Calu3 (cell line): ENCODE measurements around the gene ELL. TPM values are rescaled to one million over a fixed set of nuclear protein-coding genes. Genes with fewer than 3 reads are reported as not detected.

Experiments
- BruUV-seq: library from RNA; stranded (reverse); fragments of 400-500 nt; replicated peaks from 2 replicates; lab custom pipeline; 2021; lab: Mats Ljungman, UMichigan
- CTCF ChIA-PET: fragments of 300-600 bp; sonication (Branson Sonifier 250); formaldehyde crosslinking; loops from one replicate; lab custom pipeline; 2022; ENCODE audit warnings: antibody characterized with exemption; lab: Charles Lee
- DNase-seq: peaks from one replicate; pipeline ENCODE4 v3.0.0; 2022
- H3K27ac Mint-ChIP-seq: one replicate; pipeline ENCODE4 v1.8.0; 2022; ENCODE audit warnings: mixed read lengths; ENCODE audit not compliant: unreplicated experiment
- H3K27me3 Mint-ChIP-seq: one replicate; pipeline ENCODE4 v1.8.0; 2022; ENCODE audit warnings: mixed read lengths; ENCODE audit not compliant: unreplicated experiment
- H3K36me3 Mint-ChIP-seq: one replicate; pipeline ENCODE4 v1.8.0; 2022; ENCODE audit warnings: mild to moderate bottlenecking, moderate library complexity, mixed read lengths; ENCODE audit not compliant: insufficient read depth, unreplicated experiment
- H3K4me1 Mint-ChIP-seq: one replicate; pipeline ENCODE4 v1.8.0; 2022; ENCODE audit warnings: mild to moderate bottlenecking, low read depth, mixed read lengths; ENCODE audit not compliant: unreplicated experiment
- H3K4me3 Mint-ChIP-seq: one replicate; pipeline ENCODE4 v1.8.0; 2022; ENCODE audit warnings: mild to moderate bottlenecking, low read depth, moderate library complexity, mixed read lengths; ENCODE audit not compliant: unreplicated experiment
- H3K9me3 Mint-ChIP-seq: one replicate; pipeline ENCODE4 v1.8.0; 2022; ENCODE audit warnings: low read depth, mixed read lengths; ENCODE audit not compliant: unreplicated experiment
- CTCF ChIP-seq: fragments of 200-600 bp; IDR thresholded peaks from one replicate; pipeline ENCODE4 v1.8.0; 2022; ENCODE audit warnings: antibody characterized with exemption; ENCODE audit not compliant: unreplicated experiment
- intact Hi-C: fragments of 100-400 bp; cut with micrococcal nuclease; formaldehyde crosslinking; loops from one replicate; pipeline ENCODE4 v1.10.0; 2022; ENCODE audit not compliant: unreplicated experiment
- total RNA-seq: library from RNA; stranded (reverse); gene quantifications from 2 replicates; pipeline ENCODE4 v1.2.3, GENCODE V29; 2022

Gene ELL
- total RNA-seq, 1 experiment from 2014 or later = 11.0 TPM

DNA sequence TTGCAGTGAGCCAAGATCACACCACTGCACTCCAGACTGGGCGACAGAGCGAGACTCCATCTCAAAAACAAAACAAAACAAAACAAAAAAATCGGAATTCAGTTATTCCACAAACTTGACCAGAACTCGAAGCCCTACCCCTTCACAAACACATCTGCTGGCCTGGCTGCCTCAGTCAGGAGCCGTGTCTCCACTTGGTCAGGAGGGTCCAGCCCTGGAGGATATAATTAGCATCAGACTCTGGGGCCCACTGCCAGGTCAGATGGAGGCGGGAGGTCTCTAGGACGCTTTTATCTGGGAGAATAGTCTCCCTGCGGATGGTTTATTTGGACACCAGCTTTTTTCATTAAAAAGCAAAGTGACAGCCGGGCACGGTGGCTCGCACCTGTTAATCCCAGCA, 8.0 kb downstream of the ELL start:
- Mint-ChIP-seq H3K9me3 (no peaks in the 10 kb centered on the region), H3K36me3 (no peaks in the 10 kb centered on the region), H3K27me3 (no peaks in the 10 kb centered on the region), H3K4me1 (peaks cover 22% of the 10 kb centered on the region), H3K4me3 (no peak overlapping the region), H3K27ac (no peak overlapping the region)
- CTCF ChIA-PET = no interaction called here
- no peak for DNase-seq
- BruUV-seq = no TSS peak
- intact Hi-C loops = no loop called here
- TF ChIP-seq CTCF = no peak

- Mint-ChIP-seq H3K4me3 (no peak overlapping the region), H3K4me1 (peaks cover 37% of the 10 kb centered on the region), H3K27ac (no peak overlapping the region), H3K9me3 (no peaks in the 10 kb centered on the region), H3K36me3 (no peaks in the 10 kb centered on the region), H3K27me3 (no peaks in the 10 kb centered on the region)
- no TSS peak for BruUV-seq
- CTCF ChIA-PET = no interaction called here
- intact Hi-C loops = no loop called here
- TF ChIP-seq CTCF = no peak
- no peak for DNase-seq
Measured at GRCh38 chr19:18510216-18510615, 11.7 kb downstream of the ELL start.

- intact Hi-C loops = no loop called here
- TF ChIP-seq CTCF = no peak
- H3K36me3 Mint-ChIP-seq = peaks cover 7% of the 10 kb centered on the region
Measured at GRCh38 chr19:18508585-18508984, 13.3 kb downstream of the ELL start.

DNA sequence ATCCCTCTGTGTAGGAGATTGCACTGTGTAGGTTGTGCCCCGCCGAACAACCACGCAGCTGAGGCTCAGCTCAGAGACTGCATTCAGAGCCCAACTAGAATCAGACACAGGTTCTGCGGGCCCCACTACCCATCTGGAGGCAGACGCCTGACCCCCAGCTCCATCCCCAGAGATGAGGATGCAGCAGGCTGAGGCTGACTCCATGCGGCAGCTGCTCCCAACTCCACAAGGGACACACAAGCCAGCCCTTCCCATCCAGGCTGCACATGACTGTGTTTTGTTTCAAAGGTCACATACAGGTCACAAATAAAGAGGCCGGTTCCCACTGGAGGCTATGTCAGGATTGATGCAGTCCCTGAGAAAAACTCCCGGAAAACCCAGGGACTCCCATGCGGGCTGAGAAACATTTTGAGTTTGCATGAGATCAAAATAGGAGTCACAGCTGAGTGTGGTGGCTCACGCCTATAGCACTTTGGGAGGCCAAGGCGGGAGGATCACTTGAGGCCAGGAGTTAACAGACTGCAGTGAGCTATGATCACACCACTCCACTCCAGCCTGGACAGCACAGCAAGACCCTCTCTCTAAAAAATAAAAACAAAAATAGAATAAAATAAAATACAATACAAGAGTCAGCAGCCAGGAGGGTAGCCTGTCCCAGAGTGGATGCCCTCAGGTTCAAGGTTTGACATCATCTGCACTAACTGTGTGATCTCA, 14.0 kb downstream of the ELL start:
- Mint-ChIP-seq H3K27me3 (no peaks in the 10 kb centered on the region), H3K4me3 (no peak overlapping the region), H3K4me1 (peaks cover 34% of the 10 kb centered on the region), H3K36me3 (peaks cover 11% of the 10 kb centered on the region), H3K27ac (no peak overlapping the region), H3K9me3 (no peaks in the 10 kb centered on the region)
- CTCF ChIA-PET = no interaction called here
- no peak for DNase-seq
- TF ChIP-seq CTCF = no peak
- intact Hi-C loops = no loop called here
- BruUV-seq = no TSS peak

More at GRCh38 chr19:18508585-18508984, 13.3 kb downstream of the ELL start:
- Mint-ChIP-seq H3K9me3 (no peaks in the 10 kb centered on the region), H3K27ac (no peak overlapping the region), H3K4me3 (no peak overlapping the region), H3K4me1 (peaks cover 34% of the 10 kb centered on the region), H3K27me3 (no peaks in the 10 kb centered on the region)
- no peak for DNase-seq
- BruUV-seq = no TSS peak
- CTCF ChIA-PET = no interaction called here
